Vagina (tissue), 2 donors: ENCODE results near the gene HRH1.

Source experiments
- CTCF ChIP-seq, 3 experiments: fragments of 450-650 bp in 2 of 3; fragments of 200-600 bp in 1 of 3; sonication (generic) in 1 of 3; IDR thresholded peaks; one replicate each; pipeline ENCODE4 v1.5.1; 2017 to 2019; ENCODE audit warnings: antibody characterized with exemption in 3 of 3, mild to moderate bottlenecking in 2 of 3, moderate library complexity in 2 of 3
- POLR2AphosphoS5 ChIP-seq, 2 donors: sonication (generic); formaldehyde crosslinking; IDR thresholded peaks; one replicate each; pipeline ENCODE4 v1.9.0; 2017; ENCODE audit warnings: antibody characterized with exemption in 2 of 2, mild to moderate bottlenecking in 2 of 2, low read depth in 1 of 2; ENCODE audit not compliant: insufficient read depth in 1 of 2

GRCh38 chr3:11213810-11214450 lies 59.6 kb downstream of the HRH1 start:
- TF ChIP-seq CTCF (IDR thresholded peaks at IDR 0.05) (no peak), POLR2AphosphoS5 (IDR thresholded peaks at IDR 0.05; ENCODE audit: insufficient read depth in 1 of 2, low read depth in 1 of 2) (no peak)
